Epithelial cell of proximal tubule (primary cell): ENCODE data around the gene DOCK1. TPM values are rescaled to one million over a fixed set of nuclear protein-coding genes. Genes with fewer than 3 reads are reported as not detected.

Experiments
- DNase-seq: peaks from one replicate; pipeline ENCODE4 v3.0.0-alpha.2; 2011; ENCODE audit warnings: low read depth
- H3K4me3 ChIP-seq: 2 replicates; pipeline ENCODE4 v1.5.1; 2011; ENCODE audit warnings: low read depth, mild to moderate bottlenecking, low read length
- CTCF ChIP-seq: conservative IDR thresholded peaks from 2 replicates; pipeline ENCODE4 v1.5.1; 2012; ENCODE audit warnings: low read depth, mild to moderate bottlenecking, low read length
- total RNA-seq: library from RNA; depleted of rRNA; stranded (reverse); fragments of >200 nt; gene quantifications from 2 replicates; pipeline ENCODE4 v1.2.3, GENCODE V29; 2015

The DOCK1 gene
- total RNA-seq, 1 donor from 2014 or later, result 31.9 TPM

GRCh38 chr10:127039435-127039834, 134.2 kb downstream of the DOCK1 start:
- H3K4me3 ChIP-seq, result no peak overlapping the region
- no peak for DNase-seq
- no peak for TF ChIP-seq CTCF

DNA sequence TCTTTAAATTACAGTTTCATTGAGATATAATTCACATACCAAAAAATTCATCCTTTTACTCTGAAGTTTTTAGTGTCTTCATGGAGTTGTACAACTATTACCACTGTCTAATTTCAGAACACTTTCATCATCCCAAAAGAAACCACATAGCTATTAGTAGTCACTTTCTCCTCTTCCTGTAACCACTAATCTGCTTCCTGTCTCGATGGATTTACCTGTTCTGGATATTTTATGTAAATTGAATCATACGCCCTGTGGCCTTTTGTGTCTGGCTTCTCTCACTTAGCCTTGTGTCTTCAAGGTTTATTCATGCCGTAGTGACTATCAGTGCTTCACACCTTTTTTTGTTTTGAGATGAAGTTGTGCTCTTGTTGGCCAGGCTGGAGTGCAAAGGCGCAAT, 135.5 kb downstream of the DOCK1 start:
- no peak overlapping the region for H3K4me3 ChIP-seq
- TF ChIP-seq CTCF, result no peak
- no peak for DNase-seq

DNA sequence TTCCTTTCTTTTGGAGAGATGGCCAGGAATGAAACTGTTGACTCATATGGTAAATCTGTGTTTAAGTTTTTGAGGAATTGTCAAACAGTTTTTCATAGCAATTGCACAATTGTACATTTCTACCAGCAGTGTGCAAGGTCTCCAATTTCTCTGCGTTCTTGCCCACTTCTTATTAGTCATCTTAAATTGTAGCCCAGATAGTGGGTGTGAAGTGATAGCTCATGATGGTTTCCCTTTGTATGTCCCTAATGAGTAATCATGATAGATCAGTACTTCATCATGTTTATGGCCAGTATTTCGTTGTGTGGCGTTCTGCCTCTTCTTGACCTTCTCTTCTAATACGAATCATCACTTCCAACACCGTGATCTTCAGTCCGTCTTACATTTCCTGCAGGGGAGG, 136.3 kb downstream of the DOCK1 start:
- TF ChIP-seq CTCF, result no peak
- no peak for DNase-seq
- no peak overlapping the region for H3K4me3 ChIP-seq

DNA sequence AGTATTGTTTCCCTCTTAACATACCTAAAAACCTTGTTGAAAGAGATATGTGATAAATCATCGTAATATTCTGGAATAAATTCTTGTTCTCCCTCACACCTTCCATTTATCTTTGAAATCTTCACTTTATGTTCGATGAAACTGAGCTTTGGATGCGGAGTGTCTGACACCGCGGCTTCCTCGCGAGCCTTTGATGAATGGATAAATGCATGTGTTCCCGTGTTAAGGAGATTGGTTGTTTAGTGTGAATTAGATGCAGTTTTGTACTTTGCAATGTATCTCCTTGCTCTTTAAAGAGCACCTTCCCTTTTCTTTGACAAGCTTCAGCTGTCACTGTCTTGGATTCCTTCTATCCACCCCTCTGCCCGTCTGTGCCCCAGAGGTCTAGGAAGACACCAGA, 138.1 kb downstream of the DOCK1 start:
- no peak for TF ChIP-seq CTCF
- H3K4me3 ChIP-seq, result no peak overlapping the region
- DNase-seq, result no peak

- H3K4me3 ChIP-seq, result no peak overlapping the region
- no peak for TF ChIP-seq CTCF
- DNase-seq, result no peak
Observed at GRCh38 chr10:127044186-127044585, 139.0 kb downstream of the DOCK1 start.

DNA sequence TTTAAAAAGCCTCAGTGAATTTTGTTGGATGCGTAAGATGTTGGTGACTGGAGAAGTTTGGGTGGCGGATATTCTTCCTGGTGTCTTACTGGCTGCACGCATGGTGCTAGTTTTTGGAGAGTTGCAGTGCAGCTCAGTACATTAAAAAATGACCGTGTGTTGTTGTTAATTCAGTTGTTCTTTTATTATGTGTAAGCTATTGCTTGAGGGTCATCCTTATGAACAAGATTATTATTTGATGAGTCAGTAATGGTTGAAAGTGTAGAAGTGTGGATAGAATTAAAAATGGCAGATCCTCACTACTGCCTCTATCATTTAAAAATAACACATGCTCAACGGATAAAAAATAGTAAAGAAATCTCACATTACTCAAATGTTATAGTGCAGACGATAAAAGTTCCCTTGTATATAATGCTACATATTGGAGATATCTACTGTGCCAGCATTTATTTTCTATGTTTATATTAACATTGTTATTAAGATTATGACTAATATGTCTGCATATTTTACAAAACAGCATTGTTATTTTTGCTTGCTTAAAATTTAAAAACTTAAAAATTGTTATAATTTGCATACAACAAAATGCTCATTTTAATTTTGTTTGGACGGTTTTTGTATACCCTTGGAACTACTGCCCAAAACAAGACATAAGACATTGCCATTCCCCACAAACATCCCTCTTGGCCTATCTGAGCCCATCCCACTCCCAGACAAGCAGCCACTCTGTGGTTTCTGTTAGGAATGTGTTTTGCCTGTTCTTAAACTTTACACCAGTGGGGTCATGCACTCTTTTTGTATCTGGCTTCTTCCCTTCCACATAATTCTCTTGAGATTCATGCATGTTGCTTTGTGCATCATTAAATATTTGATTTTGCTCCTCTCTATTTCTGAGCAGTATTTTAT, 142.0 kb downstream of the DOCK1 start:
- TF ChIP-seq CTCF, result no peak
- H3K4me3 ChIP-seq, result no peak overlapping the region
- no peak for DNase-seq

DNA sequence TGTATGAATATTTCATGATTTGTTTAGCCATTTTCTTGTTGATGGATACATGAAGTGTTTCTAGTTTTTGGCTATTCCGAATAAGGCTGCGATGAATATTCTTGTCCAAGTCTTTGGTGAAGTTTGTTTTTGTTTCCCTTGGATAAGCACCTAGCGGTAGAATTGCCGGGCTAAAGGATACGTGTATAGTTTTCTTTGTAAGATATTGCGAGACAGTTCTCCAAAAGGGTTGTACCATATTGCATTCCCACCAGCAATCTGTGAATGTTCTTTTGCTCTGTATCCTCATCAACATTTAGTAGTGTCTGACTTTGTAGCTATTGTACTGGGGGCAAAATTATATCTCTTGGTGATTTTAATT, 142.6 kb downstream of the DOCK1 start:
- no peak for TF ChIP-seq CTCF
- no peak for DNase-seq
- H3K4me3 ChIP-seq, result no peak overlapping the region
